AG09309 (cell line): ENCODE results near the gene SNX2.

Source experiments
- DNase-seq: peaks from one replicate; pipeline ENCODE4 v3.0.0-alpha.2; 2010; ENCODE audit warnings: low read depth
- H3K4me3 ChIP-seq: 2 replicates; pipeline ENCODE4 v1.5.1; 2011; ENCODE audit warnings: mild to moderate bottlenecking, low read depth, low read length, moderate library complexity; ENCODE audit not compliant: control insufficient read depth
- TF ChIP-seq, protein P1 (sequence below): IDR thresholded peaks from 2 replicates; pipeline ENCODE4 v1.5.1; 2011; ENCODE audit warnings: mild to moderate bottlenecking, low read depth, low read length, inconsistent platforms; ENCODE audit not compliant: insufficient read depth, control insufficient read depth; ENCODE audit errors: missing control alignments

The SNX2 gene

DNA sequence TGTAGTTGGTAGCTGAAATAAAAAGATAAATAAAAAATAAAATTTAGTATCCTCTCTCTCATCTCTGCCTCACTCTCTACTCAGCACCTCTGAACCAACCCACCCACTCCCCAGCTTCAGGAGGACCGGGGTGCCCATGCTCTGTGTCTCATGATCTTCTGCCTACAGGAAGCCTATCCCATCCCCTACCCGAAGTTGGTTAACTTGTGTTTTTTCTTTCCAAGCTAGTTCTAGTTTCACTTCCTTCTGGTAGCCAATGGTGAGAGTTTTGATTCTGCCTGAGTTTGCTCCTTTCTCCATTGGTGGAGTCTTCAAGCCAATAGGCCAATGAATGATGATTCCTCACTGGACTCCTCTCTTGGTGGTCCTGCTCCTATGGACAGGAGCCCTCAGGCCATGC lies 102.6 kb downstream of the SNX2 start:
- no peak overlapping the region for H3K4me3 ChIP-seq
- no peak for DNase-seq
- TF ChIP-seq, protein P1, sequence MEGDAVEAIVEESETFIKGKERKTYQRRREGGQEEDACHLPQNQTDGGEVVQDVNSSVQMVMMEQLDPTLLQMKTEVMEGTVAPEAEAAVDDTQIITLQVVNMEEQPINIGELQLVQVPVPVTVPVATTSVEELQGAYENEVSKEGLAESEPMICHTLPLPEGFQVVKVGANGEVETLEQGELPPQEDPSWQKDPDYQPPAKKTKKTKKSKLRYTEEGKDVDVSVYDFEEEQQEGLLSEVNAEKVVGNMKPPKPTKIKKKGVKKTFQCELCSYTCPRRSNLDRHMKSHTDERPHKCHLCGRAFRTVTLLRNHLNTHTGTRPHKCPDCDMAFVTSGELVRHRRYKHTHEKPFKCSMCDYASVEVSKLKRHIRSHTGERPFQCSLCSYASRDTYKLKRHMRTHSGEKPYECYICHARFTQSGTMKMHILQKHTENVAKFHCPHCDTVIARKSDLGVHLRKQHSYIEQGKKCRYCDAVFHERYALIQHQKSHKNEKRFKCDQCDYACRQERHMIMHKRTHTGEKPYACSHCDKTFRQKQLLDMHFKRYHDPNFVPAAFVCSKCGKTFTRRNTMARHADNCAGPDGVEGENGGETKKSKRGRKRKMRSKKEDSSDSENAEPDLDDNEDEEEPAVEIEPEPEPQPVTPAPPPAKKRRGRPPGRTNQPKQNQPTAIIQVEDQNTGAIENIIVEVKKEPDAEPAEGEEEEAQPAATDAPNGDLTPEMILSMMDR, result no peak

DNA sequence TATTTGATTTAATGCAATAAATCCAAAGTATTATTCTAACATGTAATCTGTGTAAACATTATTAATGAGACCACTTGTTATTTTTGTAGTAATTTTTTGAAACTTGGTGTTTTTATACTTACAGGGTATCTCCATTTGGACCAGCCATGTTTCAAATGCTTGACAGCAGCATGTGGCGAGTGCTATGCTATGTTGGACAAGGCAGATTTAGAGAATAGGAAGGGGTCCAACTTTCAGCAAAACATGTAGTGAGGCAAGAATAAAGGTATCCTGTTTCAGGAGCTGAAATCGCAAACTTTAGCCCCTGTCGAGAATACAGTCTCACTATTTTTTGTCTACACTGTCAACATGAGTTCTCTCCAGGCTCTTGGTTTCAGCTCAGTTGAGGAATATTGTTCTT lies 104.2 kb downstream of the SNX2 start:
- DNase-seq, result no peak
- H3K4me3 ChIP-seq, result no peak overlapping the region
- TF ChIP-seq, protein P1, result no peak
